Measurements from ENCODE around the gene TMEM250.
"Not testable (repeated sequence)": the region's sequence is repeated elsewhere in the genome, so short reads cannot be mapped to it uniquely, and the experiment has no call there.

The TMEM250 gene

GRCh38 chr9:136110082-136111061, 8.3 kb downstream of the TMEM250 start:
- no peak for DNase-seq

GRCh38 chr9:136109351-136110081, 9.2 kb downstream of the TMEM250 start:
- DNase-seq = peak; percentile 93

- DNase-seq = no peak
Measured at GRCh38 chr9:136108648-136109266, 9.9 kb downstream of the TMEM250 start.

- DNase-seq = no peak
Measured at GRCh38 chr9:136107953-136108647, 10.6 kb downstream of the TMEM250 start.

GRCh38 chr9:136107155-136107952, 11.3 kb downstream of the TMEM250 start:
- DNase-seq = peak; percentile 47

- no peak for DNase-seq
Measured at GRCh38 chr9:136105398-136106135, 13.1 kb downstream of the TMEM250 start.

- DNase-seq = no peak
Measured at GRCh38 chr9:136104916-136105315, 13.8 kb downstream of the TMEM250 start.

- no peak for DNase-seq
Measured at GRCh38 chr9:136104488-136104800, 14.2 kb downstream of the TMEM250 start.

- DNase-seq = no peak
Measured at GRCh38 chr9:136103651-136104487, 14.8 kb downstream of the TMEM250 start.

GRCh38 chr9:136101615-136102074, 17.0 kb downstream of the TMEM250 start:
- not testable (repeated sequence) for DNase-seq

- no peak for DNase-seq
Measured at GRCh38 chr9:136100700-136101614, 17.7 kb downstream of the TMEM250 start.

GRCh38 chr9:136099542-136099941, 19.1 kb downstream of the TMEM250 start:
- no peak for DNase-seq

GRCh38 chr9:136098844-136099243, 19.8 kb downstream of the TMEM250 start:
- no peak for DNase-seq

GRCh38 chr9:136098210-136098609, 20.5 kb downstream of the TMEM250 start:
- no peak for DNase-seq

GRCh38 chr9:136096505-136097001, 22.1 kb downstream of the TMEM250 start:
- no peak for DNase-seq

GRCh38 chr9:136095070-136096058, 23.3 kb downstream of the TMEM250 start, which contains the start of gene NACC2:
NACC2 (minus strand) TSS chr9:136095289; CDS start chr9:136050521, 44,768 bp downstream.
- no peak for DNase-seq

Measured in CD4-positive, alpha-beta T cell treated with Interleukin-15 for 1 hour (primary cell).